DND-41 (cell line): Measurements from ENCODE around the gene DSCAM.

Experiments used
- CTCF ChIP-seq: IDR thresholded peaks from 2 replicates; pipeline ENCODE4 v1.5.1; 2012; ENCODE audit warnings: borderline replicate concordance, low read length, moderate library complexity, mild to moderate bottlenecking; ENCODE audit not compliant: poor library complexity, severe bottlenecking; ENCODE audit errors: extremely low read depth
- EZH2 ChIP-seq: IDR thresholded peaks from 3 replicates; pipeline ENCODE4 v1.6.1; 2012; ENCODE audit warnings: borderline replicate concordance, low read depth, mild to moderate bottlenecking, moderate library complexity, low read length, inconsistent platforms; ENCODE audit not compliant: severe bottlenecking

GRCh38 chr21:40517646-40518045 is 329.3 kb downstream of the DSCAM start:
- no peak for TF ChIP-seq EZH2
- TF ChIP-seq CTCF: no peak
